MV-4-11 (cell line): ENCODE results near the gene SYNRG.
A peak's percentile ranks its signal among the peaks of the same experiment; 100 is the strongest.

Experiments
- DNase-seq: peaks from one replicate; lab custom pipeline; 2025; lab: John Stamatoyannopoulos, UW

The SYNRG gene

GRCh38 chr17:37476431-37477120 lies 132.6 kb downstream of the SYNRG start:
- no peak for DNase-seq

DNA sequence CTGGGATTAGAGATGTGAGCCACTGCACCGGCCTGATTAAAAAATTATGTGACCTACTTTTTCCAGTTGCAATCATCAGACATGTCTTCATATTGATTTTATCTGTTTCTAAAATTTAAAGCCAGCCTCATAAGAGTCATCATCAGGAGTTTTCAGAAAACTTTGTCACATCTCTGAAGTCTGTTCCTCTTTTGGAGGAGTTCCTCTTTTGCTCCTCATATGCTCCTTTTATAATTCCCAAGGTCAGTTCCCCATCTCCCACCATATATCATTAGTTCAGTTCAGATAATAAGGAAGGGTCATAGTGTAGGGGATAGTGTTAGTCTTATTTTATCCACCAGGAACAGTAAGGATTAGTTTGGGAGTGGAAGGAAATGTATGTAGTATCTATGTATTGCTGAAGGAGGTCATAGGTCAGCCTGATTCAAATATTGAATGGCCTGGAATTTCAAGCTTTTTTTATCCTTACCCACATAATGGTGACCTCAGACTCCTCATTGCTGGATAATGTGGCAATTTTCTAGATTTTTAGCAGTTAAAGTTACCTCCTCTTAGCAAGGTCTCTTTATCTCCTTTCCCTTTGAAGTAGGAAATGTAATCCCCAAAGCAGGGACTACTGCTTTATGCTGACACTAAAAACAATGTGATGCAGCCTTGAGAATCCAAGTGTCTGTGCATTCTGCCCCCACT lies 133.3 kb downstream of the SYNRG start:
- peak; percentile 74 for DNase-seq

- DNase-seq = no peak
Observed at GRCh38 chr17:37470181-37470580, 139.0 kb downstream of the SYNRG start.

- DNase-seq = no peak
Observed at GRCh38 chr17:37466471-37466870, 142.7 kb downstream of the SYNRG start.

DNA sequence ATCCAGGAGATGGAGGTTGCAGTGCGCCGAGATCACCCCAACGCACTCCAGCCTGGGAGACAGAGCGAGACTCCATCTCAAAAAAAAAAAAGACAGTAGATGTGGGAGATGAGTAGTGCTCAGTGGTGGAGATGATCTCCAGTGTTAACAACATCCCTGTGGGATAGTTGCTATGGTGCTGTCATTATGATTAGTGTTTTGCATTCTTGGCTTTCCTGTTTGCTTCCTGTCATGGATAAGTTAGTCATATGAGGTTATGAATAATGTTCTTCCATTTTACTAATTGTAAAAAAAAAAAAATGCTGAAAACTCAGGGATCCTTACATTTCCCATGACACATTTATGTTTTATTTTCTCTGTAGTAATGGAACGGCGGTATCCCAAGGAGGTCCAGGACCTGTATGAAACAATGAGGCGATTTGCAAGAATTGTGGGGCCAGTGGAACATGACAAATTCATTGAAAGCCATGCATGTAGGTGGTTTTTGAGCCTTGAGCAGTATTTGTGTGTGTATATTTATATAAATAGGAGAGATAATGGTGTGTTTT lies 144.1 kb downstream of the SYNRG start:
- DNase-seq = peak; percentile 23
